ENCODE results near the gene OR1F1.

- TF ChIP-seq CTCF (IDR thresholded peaks at IDR 0.05; ENCODE audit: low read depth, low read length, poor library complexity, severe bottlenecking) (no peak), EZH2phosphoT487 (IDR thresholded peaks at IDR 0.05; ENCODE audit: borderline replicate concordance, low read length) (no peak)
Observed at GRCh38 chr16:3164121-3164991, 23.6 kb upstream of the OR1F1 start.

Data from DOHH2 (cell line).